SK-N-SH (cell line): ENCODE results near the gene A4GALT. TPM values are rescaled to one million over a fixed set of nuclear protein-coding genes. Genes with fewer than 3 reads are reported as not detected.

Experiments
- CTCF ChIA-PET: fragments of 300-600, 350-600 bp; formaldehyde crosslinking; extraction: SDS; loops from one replicate; lab custom pipeline; 2021; lab: Yijun Ruan, JAX
- POLR2A ChIA-PET: fragments of 350-600 bp; sonication (Branson Sonifier 250); formaldehyde crosslinking; extraction: SDS; loops from one replicate; lab custom pipeline; 2020; ENCODE audit warnings: antibody characterized with exemption, inconsistent platforms; lab: Yijun Ruan, JAX
- DNase-seq: peaks from one replicate; pipeline ENCODE4 v3.0.0; 2012
- H2AFZ ChIP-seq: fragments of 200-600 bp; sonication (generic); 2 replicates; pipeline ENCODE4 v1.8.1; 2016; ENCODE audit warnings: antibody characterized with exemption, mild to moderate bottlenecking, low read depth
- H3F3A ChIP-seq: fragments of 200-600 bp; sonication (generic); replicated peaks from 2 replicates; pipeline ENCODE3; 2016; ENCODE audit warnings: antibody characterized with exemption, mild to moderate bottlenecking; ENCODE audit not compliant: insufficient read depth
- H3K27ac ChIP-seq, 2 experiments: fragments of 200-500 bp in 1 of 2; fragments of 200-600 bp in 1 of 2; sonication (Bioruptor generic) in 1 of 2; sonication (generic), shearing (Covaris generic) in 1 of 2; 2 replicates each; pipeline versions ENCODE4 v1.5.1 to v1.6.1; 2014 to 2016; ENCODE audit warnings: low read depth in 2 of 2, inconsistent platforms in 1 of 2, low read length in 1 of 2, mild to moderate bottlenecking in 1 of 2, mixed read lengths in 1 of 2
- H3K27me3 ChIP-seq: fragments of 200-600 bp; sonication (generic), shearing (Covaris generic); 2 replicates; pipeline ENCODE4 v1.6.1; 2016; ENCODE audit warnings: mixed run types; ENCODE audit not compliant: insufficient read depth
- H3K36me3 ChIP-seq, 2 experiments: fragments of 200-500 bp in 1 of 2; fragments of 200-600 bp in 1 of 2; sonication (Bioruptor generic) in 1 of 2; sonication (generic) in 1 of 2; replicated peaks in 1 of 2; 2 replicates each; pipeline versions ENCODE3 to v1.5.1; 2014 to 2016; ENCODE audit warnings: low read length in 1 of 2, mild to moderate bottlenecking in 1 of 2; ENCODE audit not compliant: insufficient read depth in 2 of 2, control insufficient read depth in 1 of 2
- H3K4me1 ChIP-seq, 2 experiments: fragments of 200-500 bp in 1 of 2; fragments of 200-600 bp in 1 of 2; sonication (Bioruptor generic) in 1 of 2; sonication (generic), shearing (Covaris generic) in 1 of 2; 2 replicates each; pipeline versions ENCODE4 v1.5.1 to v1.6.1; 2014 to 2016; ENCODE audit warnings: low read depth in 1 of 2, low read length in 1 of 2, mixed run types in 1 of 2; ENCODE audit not compliant: insufficient read depth in 2 of 2, control insufficient read depth in 1 of 2
- H3K4me2 ChIP-seq: fragments of 200-600 bp; sonication (generic), shearing (Covaris generic); 2 replicates; pipeline ENCODE4 v1.6.1; 2017; ENCODE audit warnings: mixed run types
- H3K4me3 ChIP-seq, 2 experiments: fragments of 200-500 bp in 1 of 2; fragments of 200-600 bp in 1 of 2; sonication (Bioruptor generic) in 1 of 2; sonication (generic), shearing (Covaris generic) in 1 of 2; 2 replicates each; pipeline versions ENCODE4 v1.5.1 to v1.8.1; 2014 to 2016; ENCODE audit warnings: low read depth in 2 of 2, inconsistent platforms in 1 of 2, low read length in 1 of 2, mild to moderate bottlenecking in 1 of 2, mixed read lengths in 1 of 2, moderate library complexity in 1 of 2
- H3K79me2 ChIP-seq: fragments of 200-600 bp; sonication (generic); 2 replicates; pipeline ENCODE4 v1.8.1; 2017; ENCODE audit warnings: mild to moderate bottlenecking; ENCODE audit not compliant: insufficient read depth
- H3K9ac ChIP-seq: fragments of 200-600 bp; sonication (generic); 2 replicates; pipeline ENCODE4 v1.6.1; 2017; ENCODE audit warnings: mixed run types
- H3K9me2 ChIP-seq: fragments of 200-600 bp; sonication (generic); 2 replicates; pipeline ENCODE4 v1.6.1; 2017; ENCODE audit warnings: mixed run types
- H3K9me3 ChIP-seq: fragments of 200-600 bp; sonication (generic); 2 replicates; pipeline ENCODE4 v1.6.1; 2017; ENCODE audit warnings: mixed run types, mild to moderate bottlenecking, moderate library complexity
- H4K20me1 ChIP-seq: fragments of 200-600 bp; sonication (generic); 2 replicates; pipeline ENCODE4 v1.6.1; 2017; ENCODE audit warnings: mild to moderate bottlenecking, mixed run types; ENCODE audit not compliant: insufficient read depth
- CHD2 ChIP-seq: fragments of 150-350 bp; IDR thresholded peaks from 2 replicates; pipeline ENCODE4 v1.6.1; 2018; ENCODE audit warnings: low read length; ENCODE audit not compliant: partially characterized antibody
- EP300 ChIP-seq, 2 experiments: IDR thresholded peaks; 2 replicates each; pipeline versions ENCODE4 v1.4.0 to v1.6.1; 2012; ENCODE audit warnings: borderline replicate concordance in 1 of 2, low read depth in 1 of 2, low read length in 1 of 2
- FOXJ3 ChIP-seq: sonication (generic); formaldehyde crosslinking; IDR thresholded peaks from 2 replicates; pipeline ENCODE4 v1.5.1; 2020; ENCODE audit warnings: mild to moderate bottlenecking, missing genetic modification reagents
- FOXM1 ChIP-seq: IDR thresholded peaks from 2 replicates; pipeline ENCODE4 v1.4.0; 2012; ENCODE audit warnings: low read depth, mild to moderate bottlenecking
- GABPA ChIP-seq: IDR thresholded peaks from 2 replicates; pipeline ENCODE4 v1.4.0; 2012; ENCODE audit warnings: low read depth, mild to moderate bottlenecking
- GATA2 ChIP-seq: sonication (generic); formaldehyde crosslinking; IDR thresholded peaks from 2 replicates; pipeline ENCODE4 v1.5.0; 2020; ENCODE audit warnings: mild to moderate bottlenecking, missing genetic modification reagents
- JUND ChIP-seq: IDR thresholded peaks from 2 replicates; pipeline ENCODE4 v1.4.0; 2012
- NFIC ChIP-seq: IDR thresholded peaks from 2 replicates; pipeline ENCODE4 v1.4.0; 2012; ENCODE audit warnings: borderline replicate concordance
- NRF1 ChIP-seq: IDR thresholded peaks from 2 replicates; pipeline ENCODE4 v1.6.1; 2012; ENCODE audit warnings: low read depth, mild to moderate bottlenecking, low read length
- POLR2AphosphoS5 ChIP-seq: IDR thresholded peaks from 2 replicates; pipeline ENCODE4 v1.6.1; 2012; ENCODE audit warnings: low read depth, low read length
- RAD21 ChIP-seq: IDR thresholded peaks from 2 replicates; pipeline ENCODE4 v1.6.1; 2012; ENCODE audit warnings: mild to moderate bottlenecking, low read length
- RCOR1 ChIP-seq: fragments of 150-350 bp; IDR thresholded peaks from 2 replicates; pipeline ENCODE4 v1.6.1; 2017; ENCODE audit warnings: antibody characterized with exemption, low read length
- RFX5 ChIP-seq: IDR thresholded peaks from 2 replicates; pipeline ENCODE4 v1.6.1; 2012; ENCODE audit warnings: mild to moderate bottlenecking, improper control_type of control experiment, low read length
- RXRA ChIP-seq: IDR thresholded peaks from 2 replicates; pipeline ENCODE4 v1.4.0; 2012; ENCODE audit warnings: low read depth, mild to moderate bottlenecking, borderline replicate concordance
- SIN3A ChIP-seq: IDR thresholded peaks from 2 replicates; pipeline ENCODE4 v1.6.1; 2012; ENCODE audit warnings: low read depth, mild to moderate bottlenecking, low read length, moderate library complexity, borderline replicate concordance
- TAF1 ChIP-seq: IDR thresholded peaks from 2 replicates; pipeline ENCODE4 v1.6.1; 2012; ENCODE audit warnings: low read depth, mild to moderate bottlenecking, low read length, moderate library complexity, borderline replicate concordance
- WGBS: methylation state at CpG from one replicate; pipeline ENCODE4 v1.1.6; 2017; ENCODE audit warnings: low lambda C conversion rate; 5-methylcytosine and 5-hydroxymethylcytosine counted together
- polyA plus RNA-seq, 3 experiments: library from polyadenylated mRNA; depleted of rRNA; stranded (reverse); fragments of >200 nt; gene quantifications; 2 replicates each; pipeline ENCODE4 v1.2.3, GENCODE V29; 2012
- TF ChIP-seq, protein P1 (sequence below): fragments of 150-350 bp; IDR thresholded peaks from 2 replicates; pipeline ENCODE4 v1.6.1; 2016; ENCODE audit warnings: mild to moderate bottlenecking, low read depth, low read length
- TF ChIP-seq, protein P2 (sequence below): IDR thresholded peaks from 2 replicates; pipeline ENCODE4 v1.4.0; 2012; ENCODE audit warnings: low read depth, borderline replicate concordance
- TF ChIP-seq, protein P3 (sequence below): IDR thresholded peaks from 2 replicates; pipeline ENCODE4; 2012
- TF ChIP-seq, protein P4 (sequence below): IDR thresholded peaks from 2 replicates; pipeline ENCODE4 v1.6.1; 2012; ENCODE audit warnings: mild to moderate bottlenecking, low read depth, low read length, moderate library complexity
- TF ChIP-seq, protein P5 (sequence below): fragments of 200-600 bp; sonication (generic); IDR thresholded peaks from 2 replicates; pipeline ENCODE4 v1.6.1; 2017; ENCODE audit warnings: antibody characterized with exemption, mild to moderate bottlenecking, moderate library complexity

A4GALT gene
- polyA plus RNA-seq, 1 of the 3 experiments (the other 2 are of a cell fraction): 9.5 TPM

DNA sequence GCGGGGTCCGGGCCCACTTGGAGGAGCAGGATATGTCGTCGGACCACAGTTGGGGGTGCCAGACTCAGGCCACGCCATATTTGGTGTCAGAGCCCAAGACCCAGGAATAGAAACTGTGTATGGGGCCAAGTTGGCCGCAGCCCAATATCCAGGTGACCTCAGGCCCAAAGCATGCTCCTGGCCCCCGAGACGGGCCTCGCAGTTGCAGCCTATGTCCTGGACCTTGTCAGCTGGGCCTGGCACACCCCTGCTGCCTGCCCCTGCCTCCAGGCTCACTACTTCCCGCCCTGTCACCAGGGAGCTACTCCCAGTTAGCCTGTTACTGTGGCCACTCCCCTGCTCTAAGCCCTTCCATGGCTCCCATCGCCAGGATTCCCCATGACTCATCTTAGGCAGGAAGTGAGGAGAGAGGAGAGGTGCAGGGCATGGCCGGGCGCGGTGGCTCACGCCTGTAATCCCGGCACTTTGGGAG, 23.1 kb downstream of the A4GALT start (continued):
- TF ChIP-seq, protein P1, sequence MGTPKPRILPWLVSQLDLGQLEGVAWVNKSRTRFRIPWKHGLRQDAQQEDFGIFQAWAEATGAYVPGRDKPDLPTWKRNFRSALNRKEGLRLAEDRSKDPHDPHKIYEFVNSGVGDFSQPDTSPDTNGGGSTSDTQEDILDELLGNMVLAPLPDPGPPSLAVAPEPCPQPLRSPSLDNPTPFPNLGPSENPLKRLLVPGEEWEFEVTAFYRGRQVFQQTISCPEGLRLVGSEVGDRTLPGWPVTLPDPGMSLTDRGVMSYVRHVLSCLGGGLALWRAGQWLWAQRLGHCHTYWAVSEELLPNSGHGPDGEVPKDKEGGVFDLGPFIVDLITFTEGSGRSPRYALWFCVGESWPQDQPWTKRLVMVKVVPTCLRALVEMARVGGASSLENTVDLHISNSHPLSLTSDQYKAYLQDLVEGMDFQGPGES: no peak
- TF ChIP-seq, protein P2, sequence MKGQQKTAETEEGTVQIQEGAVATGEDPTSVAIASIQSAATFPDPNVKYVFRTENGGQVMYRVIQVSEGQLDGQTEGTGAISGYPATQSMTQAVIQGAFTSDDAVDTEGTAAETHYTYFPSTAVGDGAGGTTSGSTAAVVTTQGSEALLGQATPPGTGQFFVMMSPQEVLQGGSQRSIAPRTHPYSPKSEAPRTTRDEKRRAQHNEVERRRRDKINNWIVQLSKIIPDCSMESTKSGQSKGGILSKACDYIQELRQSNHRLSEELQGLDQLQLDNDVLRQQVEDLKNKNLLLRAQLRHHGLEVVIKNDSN: no peak
- TF ChIP-seq RAD21 (no peak), TAF1 (no peak), RXRA (no peak), RCOR1 (no peak), NRF1 (no peak)
- TF ChIP-seq, protein P3, sequence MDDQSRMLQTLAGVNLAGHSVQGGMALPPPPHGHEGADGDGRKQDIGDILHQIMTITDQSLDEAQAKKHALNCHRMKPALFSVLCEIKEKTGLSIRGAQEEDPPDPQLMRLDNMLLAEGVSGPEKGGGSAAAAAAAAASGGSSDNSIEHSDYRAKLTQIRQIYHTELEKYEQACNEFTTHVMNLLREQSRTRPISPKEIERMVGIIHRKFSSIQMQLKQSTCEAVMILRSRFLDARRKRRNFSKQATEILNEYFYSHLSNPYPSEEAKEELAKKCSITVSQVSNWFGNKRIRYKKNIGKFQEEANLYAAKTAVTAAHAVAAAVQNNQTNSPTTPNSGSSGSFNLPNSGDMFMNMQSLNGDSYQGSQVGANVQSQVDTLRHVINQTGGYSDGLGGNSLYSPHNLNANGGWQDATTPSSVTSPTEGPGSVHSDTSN: peak; percentile 56
- TF ChIP-seq, all 33 proteins: peak for 11

DNA sequence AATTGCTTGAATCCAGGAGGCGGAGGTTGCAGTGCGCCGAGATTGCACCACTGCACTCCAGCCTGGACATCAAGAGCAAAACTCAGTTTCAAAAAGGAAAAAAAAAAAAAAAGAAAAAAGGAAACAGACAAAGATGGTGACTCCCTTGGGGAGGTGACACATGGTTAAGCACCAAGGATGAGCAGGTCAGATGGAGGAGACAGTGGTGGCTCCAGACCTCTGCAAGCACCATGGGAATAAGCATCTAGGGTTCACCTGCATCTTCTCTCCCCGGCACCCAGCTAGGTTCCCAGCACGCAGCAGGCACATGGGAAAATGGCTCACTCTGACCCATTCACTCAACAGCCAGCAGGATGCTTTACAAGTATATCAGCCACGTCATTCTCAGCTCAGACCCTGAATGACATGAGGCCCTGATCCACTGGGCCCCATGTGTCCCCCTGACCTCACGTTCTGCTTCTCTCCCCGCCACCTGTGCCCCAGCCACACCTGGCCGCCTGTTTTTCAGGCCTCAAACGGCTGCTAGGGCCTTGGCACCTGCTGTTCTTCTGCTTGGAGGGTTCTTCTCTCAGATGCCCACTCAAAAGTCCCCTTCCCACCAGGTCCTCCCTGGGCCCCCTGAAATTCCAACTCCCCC, 24.2 kb downstream of the A4GALT start:
- no peak overlapping the region for H2AFZ ChIP-seq
- H3K27me3 ChIP-seq: no peaks in the 10 kb centered on the region
- 96% methylated on average over 8 of the region's 10 CpGs for WGBS
- H3K4me3 ChIP-seq: no peak overlapping the region
- ChIA-PET POLR2A (no interaction called here), CTCF (no interaction called here)
- H3K36me3 ChIP-seq: no peaks in the 10 kb centered on the region
- no peak overlapping the region for H3K27ac ChIP-seq
- H4K20me1 ChIP-seq: no peaks in the 10 kb centered on the region
- no peaks in the 10 kb centered on the region for H3K79me2 ChIP-seq
- H3F3A ChIP-seq: no peaks in the 10 kb centered on the region
- no peak overlapping the region for H3K4me2 ChIP-seq
- H3K9me3 ChIP-seq: no peaks in the 10 kb centered on the region
- H3K9me2 ChIP-seq: no peaks in the 10 kb centered on the region
- DNase-seq: no peak
- peaks cover 0 to 6% of the 10 kb centered on the region in 2 experiments; a peak in 1 of 4 replicates for H3K4me1 ChIP-seq
- no peak overlapping the region for H3K9ac ChIP-seq
- TF ChIP-seq, protein P4, sequence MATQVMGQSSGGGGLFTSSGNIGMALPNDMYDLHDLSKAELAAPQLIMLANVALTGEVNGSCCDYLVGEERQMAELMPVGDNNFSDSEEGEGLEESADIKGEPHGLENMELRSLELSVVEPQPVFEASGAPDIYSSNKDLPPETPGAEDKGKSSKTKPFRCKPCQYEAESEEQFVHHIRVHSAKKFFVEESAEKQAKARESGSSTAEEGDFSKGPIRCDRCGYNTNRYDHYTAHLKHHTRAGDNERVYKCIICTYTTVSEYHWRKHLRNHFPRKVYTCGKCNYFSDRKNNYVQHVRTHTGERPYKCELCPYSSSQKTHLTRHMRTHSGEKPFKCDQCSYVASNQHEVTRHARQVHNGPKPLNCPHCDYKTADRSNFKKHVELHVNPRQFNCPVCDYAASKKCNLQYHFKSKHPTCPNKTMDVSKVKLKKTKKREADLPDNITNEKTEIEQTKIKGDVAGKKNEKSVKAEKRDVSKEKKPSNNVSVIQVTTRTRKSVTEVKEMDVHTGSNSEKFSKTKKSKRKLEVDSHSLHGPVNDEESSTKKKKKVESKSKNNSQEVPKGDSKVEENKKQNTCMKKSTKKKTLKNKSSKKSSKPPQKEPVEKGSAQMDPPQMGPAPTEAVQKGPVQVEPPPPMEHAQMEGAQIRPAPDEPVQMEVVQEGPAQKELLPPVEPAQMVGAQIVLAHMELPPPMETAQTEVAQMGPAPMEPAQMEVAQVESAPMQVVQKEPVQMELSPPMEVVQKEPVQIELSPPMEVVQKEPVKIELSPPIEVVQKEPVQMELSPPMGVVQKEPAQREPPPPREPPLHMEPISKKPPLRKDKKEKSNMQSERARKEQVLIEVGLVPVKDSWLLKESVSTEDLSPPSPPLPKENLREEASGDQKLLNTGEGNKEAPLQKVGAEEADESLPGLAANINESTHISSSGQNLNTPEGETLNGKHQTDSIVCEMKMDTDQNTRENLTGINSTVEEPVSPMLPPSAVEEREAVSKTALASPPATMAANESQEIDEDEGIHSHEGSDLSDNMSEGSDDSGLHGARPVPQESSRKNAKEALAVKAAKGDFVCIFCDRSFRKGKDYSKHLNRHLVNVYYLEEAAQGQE: no peak
- no peak for TF ChIP-seq EP300 (IDR thresholded peaks at IDR 0.05; ENCODE audit: borderline replicate concordance in 1 of 2, low read depth in 1 of 2, low read length in 1 of 2)
- TF ChIP-seq, protein P5, sequence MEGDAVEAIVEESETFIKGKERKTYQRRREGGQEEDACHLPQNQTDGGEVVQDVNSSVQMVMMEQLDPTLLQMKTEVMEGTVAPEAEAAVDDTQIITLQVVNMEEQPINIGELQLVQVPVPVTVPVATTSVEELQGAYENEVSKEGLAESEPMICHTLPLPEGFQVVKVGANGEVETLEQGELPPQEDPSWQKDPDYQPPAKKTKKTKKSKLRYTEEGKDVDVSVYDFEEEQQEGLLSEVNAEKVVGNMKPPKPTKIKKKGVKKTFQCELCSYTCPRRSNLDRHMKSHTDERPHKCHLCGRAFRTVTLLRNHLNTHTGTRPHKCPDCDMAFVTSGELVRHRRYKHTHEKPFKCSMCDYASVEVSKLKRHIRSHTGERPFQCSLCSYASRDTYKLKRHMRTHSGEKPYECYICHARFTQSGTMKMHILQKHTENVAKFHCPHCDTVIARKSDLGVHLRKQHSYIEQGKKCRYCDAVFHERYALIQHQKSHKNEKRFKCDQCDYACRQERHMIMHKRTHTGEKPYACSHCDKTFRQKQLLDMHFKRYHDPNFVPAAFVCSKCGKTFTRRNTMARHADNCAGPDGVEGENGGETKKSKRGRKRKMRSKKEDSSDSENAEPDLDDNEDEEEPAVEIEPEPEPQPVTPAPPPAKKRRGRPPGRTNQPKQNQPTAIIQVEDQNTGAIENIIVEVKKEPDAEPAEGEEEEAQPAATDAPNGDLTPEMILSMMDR: no peak
- no peak for TF ChIP-seq POLR2AphosphoS5
- TF ChIP-seq NFIC: no peak
- TF ChIP-seq JUND: no peak
- no peak for TF ChIP-seq SIN3A
- TF ChIP-seq RFX5: no peak
- TF ChIP-seq CHD2: no peak
- no peak for TF ChIP-seq RCOR1
- TF ChIP-seq GATA2: no peak
- no peak for TF ChIP-seq FOXM1
- no peak for TF ChIP-seq FOXJ3 (CRISPR knock-in tag)
- TF ChIP-seq, protein P1: no peak
- TF ChIP-seq GABPA: no peak
- TF ChIP-seq NRF1: no peak
